Gastroesophageal sphincter (tissue), 4 donors: Measurements from ENCODE around the gene GDA. TPM values are rescaled to one million over a fixed set of nuclear protein-coding genes. Genes with fewer than 3 reads are reported as not detected.

ENCODE experiments used
- ATAC-seq: fragments of 150-250 bp; one replicate; pipeline ENCODE4 v1.9.1; 2016; ENCODE audit warnings: mild to moderate bottlenecking, moderate library complexity
- H3K27ac ChIP-seq, 4 donors: fragments of 200-600 bp; sonication (generic) in 3 of 4; 1 replicate in 3 of 4; 2 replicates in 1 of 4; pipeline ENCODE4 v1.5.1; 2016 to 2019
- H3K27me3 ChIP-seq: fragments of 200-600 bp; sonication (generic); one replicate; pipeline ENCODE4 v1.5.1; 2019
- H3K36me3 ChIP-seq, 2 donors: fragments of 200-600 bp; sonication (generic); one replicate each; pipeline ENCODE4 v1.5.1; 2019; ENCODE audit warnings: control low read depth in 1 of 2
- H3K4me1 ChIP-seq, 3 donors: fragments of 200-600 bp; sonication (generic); 1 replicate in 2 of 3; 2 replicates in 1 of 3; pipeline ENCODE4 v1.5.1; 2016 to 2019; ENCODE audit warnings: control low read depth in 2 of 3
- H3K4me3 ChIP-seq, 2 donors: fragments of 200-600 bp; sonication (generic); one replicate each; pipeline ENCODE4 v1.5.1; 2019; ENCODE audit warnings: mild to moderate bottlenecking in 1 of 2, moderate library complexity in 1 of 2
- H3K9me3 ChIP-seq, 3 donors: fragments of 200-600 bp; sonication (generic); one replicate each; pipeline ENCODE4 v1.5.1; 2017 to 2019; ENCODE audit warnings: control low read depth in 2 of 3
- CTCF ChIP-seq, 4 experiments: fragments of 200-600 bp in 2 of 4; fragments of 450-650 bp in 2 of 4; sonication (generic) in 1 of 4; IDR thresholded peaks; one replicate each; pipeline ENCODE4 v1.5.1; 2017 to 2019; ENCODE audit warnings: antibody characterized with exemption in 4 of 4, mild to moderate bottlenecking in 2 of 4, moderate library complexity in 2 of 4
- EP300 ChIP-seq: sonication (generic); formaldehyde crosslinking; IDR thresholded peaks from one replicate; pipeline ENCODE4 v1.6.1; 2017; ENCODE audit warnings: antibody characterized with exemption, mild to moderate bottlenecking
- POLR2A ChIP-seq, 2 donors: fragments of 450-650 bp; IDR thresholded peaks; one replicate each; pipeline ENCODE4 v1.6.1; 2017; ENCODE audit warnings: antibody characterized with exemption in 2 of 2, mild to moderate bottlenecking in 2 of 2, moderate library complexity in 1 of 2
- POLR2AphosphoS5 ChIP-seq: sonication (generic); formaldehyde crosslinking; IDR thresholded peaks from one replicate; pipeline ENCODE4 v1.6.1; 2017; ENCODE audit warnings: antibody characterized with exemption
- WGBS, 2 donors: methylation state at CpG; one replicate each; pipeline ENCODE4 v1.1.5; 2018; ENCODE audit warnings: low coverage in 1 of 2; 5-methylcytosine and 5-hydroxymethylcytosine counted together
- small RNA-seq, 4 donors: library from RNA; depleted of rRNA; stranded (forward); fragments of <200 nt; gene quantifications; one replicate each; pipeline ENCODE3, GENCODE V24; 2016
- total RNA-seq, 4 donors: library from RNA; depleted of rRNA; stranded (reverse); fragments of >200 nt; gene quantifications; one replicate each; pipeline ENCODE4 v1.1.0, GENCODE V29; 2016

Gene GDA
- total RNA-seq, 4 donors from 2014 or later, result not detected

- no peak for ATAC-seq
- Histone ChIP-seq H3K36me3 (no peaks in the 10 kb centered on the region), H3K4me1 (peaks cover 0 to 31% (median 4%) of the 10 kb centered on the region in 3 donors), H3K9me3 (no peaks in the 10 kb centered on the region), H3K27me3 (no peaks in the 10 kb centered on the region), H3K27ac (no peak overlapping the region), H3K4me3 (no peak overlapping the region)
- WGBS, 2 donors, result 80 to 87% methylated on average over 3 of the region's 3 CpGs
- no peak for TF ChIP-seq CTCF (IDR thresholded peaks at IDR 0.05)
- no peak for TF ChIP-seq POLR2A (IDR thresholded peaks at IDR 0.05)
- TF ChIP-seq EP300, result no peak
- TF ChIP-seq POLR2AphosphoS5, result no peak
These were observed 148.3 kb downstream of the GDA start for GRCh38 chr9:72297516-72297915.

GRCh38 chr9:72299017-72299603, 149.9 kb downstream of the GDA start:
- Histone ChIP-seq H3K4me3 (no peak overlapping the region), H3K27ac (no peak overlapping the region), H3K36me3 (no peaks in the 10 kb centered on the region), H3K4me1 (peaks cover 0 to 22% (median 0%) of the 10 kb centered on the region in 3 donors), H3K9me3 (no peaks in the 10 kb centered on the region), H3K27me3 (no peaks in the 10 kb centered on the region)
- TF ChIP-seq EP300, result no peak
- no peak for TF ChIP-seq POLR2A (IDR thresholded peaks at IDR 0.05)
- no peak for TF ChIP-seq POLR2AphosphoS5
- no peak for TF ChIP-seq CTCF (IDR thresholded peaks at IDR 0.05)
- 80 to 82% methylated on average over 2 to 8 of the region's 8 CpGs for WGBS, 2 donors
- no peak for ATAC-seq

GRCh38 chr9:72300873-72301272, 151.6 kb downstream of the GDA start:
- H3K27me3 ChIP-seq, result no peaks in the 10 kb centered on the region
- no peak overlapping the region for H3K4me3 ChIP-seq
- H3K36me3 ChIP-seq, result no peaks in the 10 kb centered on the region
- WGBS, 2 donors, result 88% methylated on average over 4 of the region's 4 CpGs; no CpG with 5 or more reads in 1 of the 2 donors
- ATAC-seq, result no peak
- H3K9me3 ChIP-seq, result no peaks in the 10 kb centered on the region
- H3K4me1 ChIP-seq, result peaks cover 0 to 15% (median 0%) of the 10 kb centered on the region in 3 donors
- no peak for TF ChIP-seq POLR2AphosphoS5
- no peak for TF ChIP-seq POLR2A (IDR thresholded peaks at IDR 0.05)
- TF ChIP-seq CTCF (IDR thresholded peaks at IDR 0.05), result no peak
- TF ChIP-seq EP300, result no peak
- no peak overlapping the region for H3K27ac ChIP-seq

Small RNA genes lying within 50 kb of the gene (small RNA-seq; reads per million reads assigned to genes)
- 0 to 0.13 (median 0) reads per million in 4 donors for gene RNA5SP285

Other genes with a start within 250 kb of the GDA start
- gene ABHD17B, start 238.2 kb upstream of the GDA start, total RNA-seq, result 10 to 100 TPM; 10.5 to 24.8 (median 15.9) TPM
- 10 to 100 TPM in 3 of 4 donors, 1 to 10 TPM in 1; 9.8 to 14.6 (median 11.9) TPM for gene C9orf85, start 237.8 kb upstream of the GDA start, total RNA-seq
- not detected for gene C9orf57, start 88.8 kb upstream of the GDA start, total RNA-seq
- 100 to 1,000 TPM; 124 to 488 (median 288) TPM for gene ZFAND5, start 215.8 kb downstream of the GDA start, total RNA-seq